ENCODE measurements around the gene GPRIN1.

The GPRIN1 gene

GRCh38 chr5:176609724-176610434, at the start of gene GPRIN1 (continued):
- no peak for TF ChIP-seq PRDM2 (tag by site-specific recombination; IDR thresholded peaks at IDR 0.05; ENCODE audit: borderline replicate concordance)
- peak; percentile 45 for TF ChIP-seq KLF1 (tag by site-specific recombination; IDR thresholded peaks at IDR 0.05)
- TF ChIP-seq ZNF664 (tag by site-specific recombination; IDR thresholded peaks at IDR 0.05), result no peak
- TF ChIP-seq ZNF624 (tag by site-specific recombination; IDR thresholded peaks at IDR 0.05), result no peak
- TF ChIP-seq ZNF223 (tag by site-specific recombination; IDR thresholded peaks at IDR 0.05), result no peak
- peak; percentile 41 for TF ChIP-seq REST (tag by site-specific recombination; IDR thresholded peaks at IDR 0.05)
- no peak for TF ChIP-seq ZNF280D (tag by site-specific recombination; IDR thresholded peaks at IDR 0.05)
- TF ChIP-seq KLF16 (tag by site-specific recombination; IDR thresholded peaks at IDR 0.05), result no peak
- TF ChIP-seq ZNF623 (tag by site-specific recombination; IDR thresholded peaks at IDR 0.05), result 0 out of 2 replicates have a peak, but pooled peaks have one; percentile 26
- TF ChIP-seq ZNF645 (tag by site-specific recombination; IDR thresholded peaks at IDR 0.05), result no peak
- TF ChIP-seq ZBTB49 (tag by site-specific recombination; IDR thresholded peaks at IDR 0.05; ENCODE audit: low read depth), result no peak
- TF ChIP-seq ZNF157 (tag by site-specific recombination; IDR thresholded peaks at IDR 0.05), result no peak
- peak; percentile 77; the same call in 1 of the 2 replicates for TF ChIP-seq KLF8 (tag by site-specific recombination; IDR thresholded peaks at IDR 0.05)
- no peak for TF ChIP-seq ZNF426 (tag by site-specific recombination; IDR thresholded peaks at IDR 0.05)
- no peak for TF ChIP-seq ZBTB6 (tag by site-specific recombination; IDR thresholded peaks at IDR 0.05)
- TF ChIP-seq ZNF184 (tag by site-specific recombination; IDR thresholded peaks at IDR 0.05), result no peak
- TF ChIP-seq ZNF37A (tag by site-specific recombination; IDR thresholded peaks at IDR 0.05), result no peak
- TF ChIP-seq ZNF830 (tag by site-specific recombination; IDR thresholded peaks at IDR 0.05; ENCODE audit: low read depth), result no peak
- 0 out of 2 replicates have a peak, but pooled peaks have one; percentile 13 for TF ChIP-seq ZNF843 (tag by site-specific recombination; IDR thresholded peaks at IDR 0.05)
- TF ChIP-seq ZSCAN18 (tag by site-specific recombination; IDR thresholded peaks at IDR 0.05), result no peak
